GM12872 (cell line): ENCODE data around the gene BTBD7.

Source experiments
- TF ChIP-seq, protein P1 (sequence below): IDR thresholded peaks from 3 replicates; pipeline ENCODE4 v1.5.1; 2011; ENCODE audit warnings: low read depth, mild to moderate bottlenecking, low read length, moderate library complexity; ENCODE audit not compliant: insufficient read depth

Gene BTBD7

DNA sequence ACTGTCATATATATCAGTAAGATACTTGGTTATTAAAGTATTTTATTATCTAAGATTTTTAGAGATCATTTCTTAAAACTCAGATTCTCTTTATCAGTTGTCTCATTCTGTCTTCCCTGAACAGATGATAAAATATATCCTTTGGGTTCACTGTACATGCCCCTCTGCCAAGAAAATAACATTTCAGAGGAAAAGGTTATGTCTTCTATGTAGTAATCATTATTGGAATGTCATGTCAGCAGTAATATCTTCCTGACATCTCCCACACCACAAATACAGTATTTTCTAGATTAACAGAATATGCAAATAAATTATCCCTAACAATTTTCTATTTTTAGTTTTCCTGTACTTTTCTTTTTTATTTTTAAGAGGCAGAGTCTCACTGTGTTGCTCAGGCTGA, 26.0 kb downstream of the BTBD7 start:
- TF ChIP-seq, protein P1, sequence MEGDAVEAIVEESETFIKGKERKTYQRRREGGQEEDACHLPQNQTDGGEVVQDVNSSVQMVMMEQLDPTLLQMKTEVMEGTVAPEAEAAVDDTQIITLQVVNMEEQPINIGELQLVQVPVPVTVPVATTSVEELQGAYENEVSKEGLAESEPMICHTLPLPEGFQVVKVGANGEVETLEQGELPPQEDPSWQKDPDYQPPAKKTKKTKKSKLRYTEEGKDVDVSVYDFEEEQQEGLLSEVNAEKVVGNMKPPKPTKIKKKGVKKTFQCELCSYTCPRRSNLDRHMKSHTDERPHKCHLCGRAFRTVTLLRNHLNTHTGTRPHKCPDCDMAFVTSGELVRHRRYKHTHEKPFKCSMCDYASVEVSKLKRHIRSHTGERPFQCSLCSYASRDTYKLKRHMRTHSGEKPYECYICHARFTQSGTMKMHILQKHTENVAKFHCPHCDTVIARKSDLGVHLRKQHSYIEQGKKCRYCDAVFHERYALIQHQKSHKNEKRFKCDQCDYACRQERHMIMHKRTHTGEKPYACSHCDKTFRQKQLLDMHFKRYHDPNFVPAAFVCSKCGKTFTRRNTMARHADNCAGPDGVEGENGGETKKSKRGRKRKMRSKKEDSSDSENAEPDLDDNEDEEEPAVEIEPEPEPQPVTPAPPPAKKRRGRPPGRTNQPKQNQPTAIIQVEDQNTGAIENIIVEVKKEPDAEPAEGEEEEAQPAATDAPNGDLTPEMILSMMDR = no peak

DNA sequence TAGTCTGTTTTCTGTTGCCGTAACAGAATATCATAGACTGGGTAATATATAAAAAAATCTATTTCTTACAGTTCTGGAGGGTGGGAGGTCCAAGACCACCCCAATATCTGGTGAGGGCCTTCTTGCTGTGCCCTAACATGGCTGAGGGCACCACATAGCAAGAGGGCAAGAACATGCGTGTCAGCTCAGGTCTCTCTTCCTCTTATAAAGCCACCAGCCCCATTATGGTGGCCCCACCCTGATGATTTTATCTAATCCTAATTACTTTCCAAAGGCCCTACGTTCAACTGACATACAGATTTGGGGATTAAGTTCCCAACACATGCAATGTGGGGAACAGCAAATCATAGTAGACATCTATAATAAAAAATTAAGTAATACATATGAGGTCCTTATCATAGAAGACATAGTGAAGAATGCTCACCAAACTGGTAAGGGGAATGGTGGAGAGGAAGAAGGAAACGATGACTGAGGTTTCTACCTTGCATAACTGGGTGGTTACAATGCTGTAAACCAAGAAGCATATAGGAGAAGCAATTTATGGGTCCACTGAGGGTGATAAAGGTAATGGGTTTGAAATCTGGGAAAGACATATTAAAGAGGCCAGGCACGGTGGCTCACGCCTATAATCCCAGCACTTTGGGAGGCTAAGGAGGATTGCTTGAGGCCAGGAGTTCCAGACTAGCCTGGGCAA, 27.0 kb downstream of the BTBD7 start:
- TF ChIP-seq, protein P1 = no peak

DNA sequence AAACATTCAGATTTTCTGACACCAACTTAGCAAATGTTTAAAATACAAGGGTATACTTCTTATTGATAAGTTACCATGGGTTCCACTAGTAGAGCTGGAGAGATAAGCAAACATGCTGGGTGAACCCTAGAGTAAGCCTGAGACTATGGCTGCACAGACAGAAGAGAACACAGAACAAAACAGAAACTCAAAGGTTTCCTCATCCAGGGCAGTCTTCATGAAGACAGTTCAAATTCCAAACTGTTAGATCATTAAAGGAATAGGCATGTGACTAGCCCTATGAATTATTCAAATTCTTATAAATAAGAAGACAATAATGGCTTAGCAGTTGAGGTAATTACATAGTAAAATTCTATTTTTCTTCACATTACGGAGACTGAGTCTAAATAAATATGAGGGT, 28.1 kb downstream of the BTBD7 start:
- TF ChIP-seq, protein P1 = no peak

DNA sequence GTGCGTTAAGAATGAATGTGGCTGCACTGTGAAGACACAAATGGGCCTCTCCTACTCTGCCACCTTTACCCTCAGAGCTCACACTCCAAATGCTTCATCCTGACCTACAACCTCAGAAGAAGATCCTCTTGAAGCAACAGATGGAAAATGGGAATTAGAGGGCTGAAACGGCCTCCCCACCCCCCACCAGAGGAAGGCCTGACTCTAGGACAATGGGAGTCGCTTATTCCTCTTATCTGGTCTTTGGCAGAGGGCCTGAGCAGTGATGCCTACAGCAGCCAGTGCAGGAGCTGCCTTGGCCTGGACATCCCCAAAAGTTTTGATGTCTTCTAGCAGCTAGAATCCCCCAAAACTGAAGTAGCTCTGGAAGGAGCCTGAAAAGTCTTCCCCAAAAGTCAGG, 29.2 kb downstream of the BTBD7 start:
- TF ChIP-seq, protein P1 = no peak

DNA sequence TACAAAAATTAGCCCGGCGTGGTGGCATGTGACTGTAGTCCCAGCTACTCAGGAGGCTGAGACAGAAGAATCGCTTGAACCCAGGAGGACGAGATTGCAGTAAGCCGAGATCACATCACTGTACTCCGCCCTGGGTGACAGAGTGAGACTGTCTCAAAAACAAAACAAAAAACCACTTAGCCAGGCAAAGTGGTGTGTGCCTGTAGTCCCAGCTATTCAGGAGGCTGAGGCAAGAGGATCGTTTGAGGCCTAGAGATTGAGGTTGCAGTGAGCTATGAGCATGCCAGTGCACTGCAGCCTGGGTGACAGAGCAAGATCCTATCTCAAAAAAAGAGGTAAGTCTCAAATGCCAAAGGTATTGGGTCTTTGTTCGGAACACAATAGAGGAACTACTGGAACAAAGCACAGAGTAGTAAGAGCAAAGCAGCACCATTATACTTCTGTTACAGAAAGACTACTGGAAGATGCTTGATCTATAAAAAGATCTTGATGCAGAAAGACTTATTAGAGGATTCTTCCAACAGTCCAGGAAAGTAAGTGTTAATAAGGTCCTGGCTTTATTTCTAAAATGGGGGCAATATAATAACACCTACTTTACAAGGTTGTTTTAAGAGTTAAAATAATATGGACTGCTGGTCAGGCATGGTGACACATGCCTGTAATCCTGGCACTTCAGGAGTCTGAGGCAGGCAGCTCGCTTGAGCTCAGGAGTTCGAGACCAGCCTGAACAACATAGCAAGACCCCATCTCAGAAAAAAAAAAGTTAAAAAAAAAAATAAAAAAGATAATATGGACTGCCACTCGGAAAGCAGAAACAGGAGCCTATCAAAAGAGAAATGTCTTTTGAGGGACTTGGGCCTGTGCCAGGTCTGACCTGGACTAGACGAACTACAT, 29.9 kb downstream of the BTBD7 start:
- TF ChIP-seq, protein P1 = no peak

DNA sequence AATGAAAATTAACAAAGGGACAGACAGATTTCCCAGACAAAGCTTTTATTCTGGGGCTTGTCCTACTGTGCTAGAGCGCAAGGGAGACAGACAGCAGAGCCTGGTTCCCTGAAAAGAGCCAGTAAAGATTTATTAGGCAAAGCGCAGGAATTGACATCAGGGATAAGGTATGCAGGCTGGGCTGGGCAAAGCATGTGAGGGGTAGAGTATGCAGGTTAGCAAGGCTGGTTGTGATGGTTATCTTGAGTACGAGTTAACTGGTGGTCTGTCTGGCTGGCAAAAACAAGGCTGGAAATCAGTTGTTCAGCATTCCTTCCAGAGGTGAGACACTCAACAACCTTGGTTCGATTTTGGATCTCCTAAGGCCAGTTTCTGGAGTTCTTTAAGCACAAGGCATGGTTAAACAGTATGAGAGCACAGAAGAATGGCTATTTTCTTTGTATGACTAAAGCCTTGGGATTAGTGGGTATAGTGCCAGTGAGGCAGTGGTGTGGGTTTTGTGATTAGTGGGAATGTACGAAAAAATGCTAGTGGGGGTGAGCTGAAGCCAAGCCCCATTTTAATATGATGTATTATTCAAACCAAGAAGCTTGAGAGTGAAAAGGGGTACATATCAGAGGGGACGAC, 30.9 kb downstream of the BTBD7 start:
- TF ChIP-seq, protein P1 = no peak

DNA sequence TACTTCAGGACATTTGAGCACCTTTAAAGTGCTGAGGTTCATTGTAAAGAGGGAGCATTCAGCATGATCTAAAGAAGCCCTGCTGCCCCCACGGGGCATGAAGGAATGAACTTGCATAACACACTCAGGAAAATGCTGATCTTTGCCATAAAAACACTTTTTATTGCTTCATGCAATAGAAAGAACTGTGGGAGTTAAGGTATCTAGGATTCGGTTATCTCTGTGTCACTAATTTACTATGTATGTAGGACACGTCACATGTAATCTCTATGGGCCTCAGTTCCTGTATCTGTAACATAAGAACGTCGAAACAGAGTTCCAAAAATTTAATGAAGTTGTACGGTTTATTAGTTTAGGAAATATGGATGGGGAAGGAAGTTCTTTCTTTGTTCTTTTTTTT, 33.0 kb downstream of the BTBD7 start:
- TF ChIP-seq, protein P1 = no peak
